Type B pancreatic cell (in vitro differentiated cells): ENCODE results near the gene IFI44L. TPM values are rescaled to one million over a fixed set of nuclear protein-coding genes. Genes with fewer than 3 reads are reported as not detected.

Experiments
- DNase-seq: peaks from one replicate; pipeline ENCODE4 v3.0.0; 2021; ENCODE audit warnings: mixed read lengths; ENCODE audit not compliant: unreplicated experiment; ENCODE audit errors: extremely low spot score
- H3K27ac Mint-ChIP-seq: 2 replicates; pipeline ENCODE4 v1.8.0; 2021; ENCODE audit warnings: mild to moderate bottlenecking, mixed read lengths
- H3K27me3 Mint-ChIP-seq: 2 replicates; pipeline ENCODE4 v1.8.0; 2021; ENCODE audit warnings: mixed read lengths
- H3K36me3 Mint-ChIP-seq: 2 replicates; pipeline ENCODE4 v1.8.0; 2021; ENCODE audit warnings: mixed read lengths
- H3K4me1 Mint-ChIP-seq: one replicate; pipeline ENCODE4 v1.8.0; 2021; ENCODE audit warnings: mixed read lengths; ENCODE audit not compliant: unreplicated experiment
- H3K4me3 Mint-ChIP-seq: 2 replicates; pipeline ENCODE4 v1.8.0; 2021; ENCODE audit warnings: mild to moderate bottlenecking, mixed read lengths
- H3K9me3 Mint-ChIP-seq: 2 replicates; pipeline ENCODE4 v1.8.0; 2021; ENCODE audit warnings: mixed read lengths
- CTCF ChIP-seq: fragments of 200-600 bp; sonication (generic); conservative IDR thresholded peaks from 2 replicates; pipeline ENCODE4 v1.5.0; 2021; ENCODE audit warnings: antibody characterized with exemption, mild to moderate bottlenecking
- long read RNA-seq: library from polyadenylated mRNA; unstranded; transcript quantifications from one replicate; pipeline ENCODE4 v2.0.0, GENCODE V29; 2020
- total RNA-seq: library from RNA; stranded (reverse); gene quantifications from 2 replicates; pipeline ENCODE4 v1.2.1, GENCODE V29; 2021; ENCODE audit warnings: low replicate concordance

The IFI44L gene
- total RNA-seq: 7.7 and 12.3 TPM in 2 replicates
- long read RNA-seq, full-length matches to known transcripts: 9 of 21 reads
- long read RNA-seq, partial matches to known transcripts: 1 of 21 reads
- long read RNA-seq, other reads (novel, unspliced or antisense): 11 of 21 reads

- peaks cover 25% of the 10 kb centered on the region for H3K4me1 Mint-ChIP-seq
- peak; percentile 64 for DNase-seq
- no peaks in the 10 kb centered on the region for H3K9me3 Mint-ChIP-seq
- no peaks in the 10 kb centered on the region for H3K36me3 Mint-ChIP-seq
- H3K4me3 Mint-ChIP-seq: peak within 1 kb of the TSS; percentile 70
- TF ChIP-seq CTCF: no peak
- no peaks in the 10 kb centered on the region for H3K27me3 Mint-ChIP-seq
- peak within 1 kb of the TSS; percentile 50 for H3K27ac Mint-ChIP-seq
Observed at GRCh38 chr1:78619803-78620579, at the start of gene IFI44L. IFI44L (plus strand) TSS chr1:78620448; CDS start chr1:78627916, 7,468 bp downstream.

- Mint-ChIP-seq H3K9me3 (peaks cover 7% of the 10 kb centered on the region), H3K27me3 (no peaks in the 10 kb centered on the region), H3K27ac (no peak overlapping the region), H3K4me3 (no peak overlapping the region), H3K36me3 (no peaks in the 10 kb centered on the region), H3K4me1 (no peaks in the 10 kb centered on the region)
- TF ChIP-seq CTCF: no peak
- no peak for DNase-seq
Observed at GRCh38 chr1:78570539-78570938, 49.7 kb upstream of the IFI44L start.

- peak; percentile 26 for TF ChIP-seq CTCF
- H3K4me1 Mint-ChIP-seq: no peaks in the 10 kb centered on the region
- no peak for DNase-seq
- H3K27ac Mint-ChIP-seq: no peak overlapping the region
- H3K27me3 Mint-ChIP-seq: no peaks in the 10 kb centered on the region
- H3K9me3 Mint-ChIP-seq: peaks cover 7% of the 10 kb centered on the region
- H3K4me3 Mint-ChIP-seq: no peak overlapping the region
- H3K36me3 Mint-ChIP-seq: no peaks in the 10 kb centered on the region
Observed at GRCh38 chr1:78577257-78578100, 42.8 kb upstream of the IFI44L start.

GRCh38 chr1:78586572-78586971, 33.7 kb upstream of the IFI44L start:
- Mint-ChIP-seq H3K36me3 (no peaks in the 10 kb centered on the region), H3K27ac (no peak overlapping the region), H3K4me1 (no peaks in the 10 kb centered on the region), H3K4me3 (no peak overlapping the region), H3K27me3 (peaks cover 4% of the 10 kb centered on the region), H3K9me3 (no peaks in the 10 kb centered on the region)
- DNase-seq: no peak
- no peak for TF ChIP-seq CTCF

- Mint-ChIP-seq H3K36me3 (no peaks in the 10 kb centered on the region), H3K9me3 (no peaks in the 10 kb centered on the region), H3K27me3 (peaks cover 4% of the 10 kb centered on the region), H3K4me1 (no peaks in the 10 kb centered on the region), H3K27ac (no peak overlapping the region), H3K4me3 (no peak overlapping the region)
- DNase-seq: no peak
- no peak for TF ChIP-seq CTCF
Observed at GRCh38 chr1:78587211-78587610, 33.0 kb upstream of the IFI44L start.
